Middle frontal gyrus (tissue), 1 donor: Measurements from ENCODE around the gene CLIP3.

Experiments
- DNase-seq: peaks from one replicate; pipeline ENCODE4 v3.0.0-alpha.2; 2015; ENCODE audit warnings: low spot score; ENCODE audit errors: extremely low spot score

CLIP3 gene

DNA sequence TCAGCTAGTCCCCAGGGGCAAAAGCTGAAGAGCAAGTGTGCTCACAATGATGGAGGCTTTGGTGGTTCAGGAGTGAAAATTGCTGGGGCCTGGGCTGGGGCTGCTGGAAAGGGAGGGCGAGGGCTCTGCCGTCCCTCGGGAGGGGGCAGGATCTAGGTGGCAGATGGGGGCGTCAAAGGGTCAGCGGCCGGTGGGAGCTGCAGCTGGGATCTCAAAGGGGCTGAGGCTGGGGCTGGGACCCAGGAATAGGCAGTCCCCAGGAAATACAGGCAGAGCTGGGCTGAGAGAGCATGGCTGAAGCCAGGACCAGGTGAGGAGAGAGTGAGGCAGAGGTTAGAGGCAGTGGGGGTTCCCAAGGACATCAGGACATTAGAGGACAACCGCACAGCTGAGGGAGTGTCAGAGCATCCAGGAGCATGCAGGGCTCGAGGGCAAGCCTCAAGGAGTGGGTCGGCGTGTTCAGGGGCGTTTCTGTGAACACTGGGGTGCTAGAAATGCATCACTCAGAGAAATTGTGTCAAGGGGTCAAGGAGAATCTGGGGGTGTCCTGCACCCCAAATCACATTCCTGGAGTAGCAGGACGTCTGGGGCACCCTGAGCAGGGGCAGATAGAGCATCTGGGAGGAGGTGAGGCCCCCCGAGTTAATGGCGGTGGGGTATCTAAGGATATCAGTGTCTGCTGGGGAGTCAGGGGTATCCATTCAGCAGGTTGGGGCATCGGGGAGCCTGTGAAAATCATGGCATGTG lies 22.9 kb downstream of the CLIP3 start:
- no peak for DNase-seq

DNA sequence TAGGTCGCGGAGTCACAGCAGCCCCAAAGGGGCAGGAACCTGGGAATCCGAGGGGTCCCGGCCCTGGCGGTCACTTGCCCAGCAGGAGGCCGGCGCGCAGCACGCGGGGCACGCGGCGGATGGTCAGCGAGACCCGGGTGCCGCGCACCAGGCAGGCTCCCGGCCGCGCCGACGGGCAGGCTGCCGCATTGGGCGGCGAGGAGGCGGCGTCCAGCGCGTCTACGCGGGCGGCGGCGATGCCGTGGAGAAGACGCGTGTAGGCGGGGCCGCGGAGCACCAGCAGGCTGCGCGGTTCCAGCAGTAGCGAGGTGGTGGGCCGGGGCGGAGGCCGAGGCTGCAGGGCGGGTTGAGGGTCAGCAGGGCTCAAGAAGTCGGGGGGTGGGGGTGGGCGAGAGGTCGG lies 23.5 kb downstream of the CLIP3 start:
- no peak for DNase-seq

DNA sequence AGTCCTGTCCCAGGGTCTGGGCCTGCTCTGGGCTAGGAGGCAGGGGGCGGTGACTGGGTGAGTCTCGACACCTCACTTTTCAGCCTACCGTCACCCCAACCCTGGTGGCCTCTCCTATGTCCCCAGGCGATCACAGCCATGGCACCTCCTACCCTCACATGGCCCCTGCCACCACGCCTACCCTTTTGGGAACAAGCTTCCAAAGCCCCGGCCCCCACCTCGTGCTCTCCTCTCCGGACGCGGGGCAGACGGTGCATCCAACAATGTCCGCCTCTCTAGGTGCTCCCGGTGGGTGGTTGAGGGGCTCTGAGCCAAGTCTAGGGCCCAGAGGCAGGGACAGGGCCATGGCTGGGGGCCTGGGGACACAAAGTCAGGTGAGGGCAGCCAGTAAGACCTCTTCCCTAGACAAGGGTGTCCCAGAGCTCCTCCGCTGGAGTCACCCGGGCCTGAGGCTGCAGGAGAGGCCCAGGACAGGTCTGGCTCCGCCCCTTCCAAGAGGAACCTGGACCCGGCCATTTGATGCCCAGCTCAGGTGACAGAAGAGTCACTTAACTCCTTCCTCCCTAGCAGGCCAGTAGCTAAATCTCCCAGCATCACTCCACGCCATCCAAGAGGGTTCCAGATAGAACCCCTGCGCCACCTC lies 24.2 kb downstream of the CLIP3 start, which contains the start of gene SYNE4:
SYNE4 (minus strand) TSS at position 478 of the 643 bp plus-strand sequence; CDS start at position 346, 132 bp downstream.
- DNase-seq, result no peak

DNA sequence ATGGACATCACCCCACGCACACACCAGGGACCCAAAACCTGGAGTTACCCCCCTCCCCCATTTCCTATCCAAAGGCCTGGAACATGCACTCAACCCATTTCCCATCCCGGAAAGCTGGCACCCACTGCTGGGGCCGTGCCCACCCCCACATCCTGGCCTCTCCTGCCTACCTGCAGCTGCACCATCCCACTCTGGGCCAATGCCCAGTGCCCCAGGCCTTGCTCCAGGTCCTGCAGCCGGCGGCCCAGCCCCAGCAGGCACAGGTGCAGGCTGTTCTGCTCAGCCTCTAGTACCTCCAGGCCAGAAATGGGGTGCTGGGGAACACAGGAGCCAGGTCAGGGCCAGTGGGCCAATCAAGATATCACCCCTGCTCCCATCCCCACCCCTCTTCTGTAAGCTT lies 25.7 kb downstream of the CLIP3 start:
- DNase-seq, result no peak

DNA sequence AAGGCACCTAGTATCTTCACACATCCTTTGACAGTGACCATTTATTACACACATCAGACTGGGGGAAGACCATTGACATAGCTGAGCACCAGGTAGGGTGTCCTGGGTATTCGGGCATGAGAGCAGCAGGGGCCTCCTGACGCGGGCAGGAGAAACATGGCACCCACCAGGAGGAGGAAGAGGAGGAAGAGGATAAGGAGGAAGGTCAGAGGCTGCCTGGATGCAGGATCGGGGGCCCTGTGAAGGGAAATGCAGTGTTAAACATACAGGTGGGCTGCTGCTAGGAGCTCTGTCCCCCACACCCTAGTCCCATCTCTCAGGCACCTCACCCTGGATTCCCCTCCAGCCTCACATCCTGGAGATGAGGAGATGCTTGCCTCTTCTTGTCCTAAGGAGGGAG lies 29.4 kb downstream of the CLIP3 start:
- DNase-seq, result no peak

DNA sequence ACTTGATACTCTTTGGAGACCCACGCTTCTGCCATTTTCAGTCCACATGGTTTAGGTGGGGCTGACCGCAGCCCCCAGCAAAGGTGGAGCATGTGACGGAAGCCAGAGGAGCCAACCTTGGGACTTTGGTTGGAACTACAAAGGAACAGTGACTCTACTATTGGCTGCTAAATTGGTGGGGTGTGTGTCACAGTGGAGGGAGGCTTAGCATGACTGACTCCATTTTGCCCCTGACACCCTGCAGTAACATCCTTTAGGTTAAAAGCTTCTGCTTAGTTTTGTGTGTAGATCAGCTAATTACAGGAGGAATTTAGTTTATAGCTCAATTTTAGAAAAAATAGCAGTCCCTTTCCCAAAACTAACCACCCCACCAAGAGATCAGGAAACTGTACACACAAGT lies 31.1 kb downstream of the CLIP3 start:
- no peak for DNase-seq

DNA sequence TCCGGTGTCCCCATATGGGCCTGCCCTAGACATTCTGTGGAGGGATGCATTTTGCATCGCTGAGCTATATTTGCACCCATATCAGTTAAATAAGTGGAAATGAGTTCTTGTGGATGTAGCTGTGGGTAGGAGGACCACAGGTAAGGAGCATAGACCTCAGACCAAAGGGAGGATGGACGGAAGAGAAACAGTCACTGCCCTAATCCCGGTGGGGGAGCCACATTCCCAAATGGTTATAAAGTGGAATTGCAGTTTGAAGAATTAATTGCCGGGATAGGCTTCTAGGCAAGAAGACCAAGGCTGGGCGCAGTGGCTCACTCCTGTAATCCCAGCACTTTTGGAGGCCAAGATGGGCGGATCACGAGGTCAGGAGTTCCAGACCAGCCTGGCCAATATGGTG lies 35.9 kb downstream of the CLIP3 start:
- no peak for DNase-seq

DNA sequence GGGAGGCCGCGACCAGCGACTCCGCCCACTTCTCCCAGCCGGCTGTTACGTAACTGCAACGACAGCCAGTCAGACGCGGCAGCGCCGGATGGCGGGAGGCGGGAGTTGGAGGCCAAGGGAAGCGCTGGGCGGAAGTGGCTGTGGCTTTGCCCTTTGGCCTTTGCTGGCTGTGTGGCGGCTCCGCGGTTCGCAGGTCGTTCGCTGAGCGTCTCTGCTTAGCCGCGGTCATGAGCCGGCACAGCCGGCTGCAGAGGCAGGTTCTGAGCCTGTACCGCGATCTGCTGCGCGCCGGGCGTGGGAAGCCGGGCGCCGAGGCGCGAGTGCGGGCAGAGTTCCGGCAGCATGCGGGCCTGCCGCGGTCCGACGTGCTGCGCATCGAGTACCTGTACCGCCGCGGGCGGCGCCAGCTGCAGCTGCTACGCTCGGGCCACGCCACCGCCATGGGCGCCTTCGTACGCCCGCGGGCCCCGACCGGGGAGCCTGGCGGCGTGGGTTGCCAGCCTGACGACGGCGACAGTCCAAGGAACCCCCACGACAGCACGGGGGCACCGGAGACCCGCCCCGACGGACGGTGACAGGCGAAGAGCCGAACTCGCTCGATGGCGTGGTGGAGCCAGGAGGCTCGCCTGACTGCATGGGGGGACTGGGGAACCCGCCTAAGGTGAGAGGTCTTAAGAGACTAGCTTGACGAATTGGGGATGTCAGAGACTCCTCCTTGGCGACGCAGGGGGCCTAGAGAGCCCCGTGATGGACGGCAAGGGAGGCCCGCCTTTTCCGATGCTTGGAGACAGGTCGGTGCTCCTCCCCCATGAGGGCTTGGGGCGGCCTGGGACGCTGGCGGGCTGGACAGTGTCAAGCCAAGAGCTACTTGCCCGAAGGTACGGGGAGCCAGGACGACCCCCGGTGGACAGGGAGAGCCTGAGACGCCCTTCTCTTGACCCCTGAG lies 37.4 kb downstream of the CLIP3 start, which contains the start of gene SDHAF1:
SDHAF1 (plus strand) TSS at position 141 of the 946 bp plus-strand sequence; CDS start at position 228, 87 bp downstream.
- DNase-seq, result peak; percentile 93

DNA sequence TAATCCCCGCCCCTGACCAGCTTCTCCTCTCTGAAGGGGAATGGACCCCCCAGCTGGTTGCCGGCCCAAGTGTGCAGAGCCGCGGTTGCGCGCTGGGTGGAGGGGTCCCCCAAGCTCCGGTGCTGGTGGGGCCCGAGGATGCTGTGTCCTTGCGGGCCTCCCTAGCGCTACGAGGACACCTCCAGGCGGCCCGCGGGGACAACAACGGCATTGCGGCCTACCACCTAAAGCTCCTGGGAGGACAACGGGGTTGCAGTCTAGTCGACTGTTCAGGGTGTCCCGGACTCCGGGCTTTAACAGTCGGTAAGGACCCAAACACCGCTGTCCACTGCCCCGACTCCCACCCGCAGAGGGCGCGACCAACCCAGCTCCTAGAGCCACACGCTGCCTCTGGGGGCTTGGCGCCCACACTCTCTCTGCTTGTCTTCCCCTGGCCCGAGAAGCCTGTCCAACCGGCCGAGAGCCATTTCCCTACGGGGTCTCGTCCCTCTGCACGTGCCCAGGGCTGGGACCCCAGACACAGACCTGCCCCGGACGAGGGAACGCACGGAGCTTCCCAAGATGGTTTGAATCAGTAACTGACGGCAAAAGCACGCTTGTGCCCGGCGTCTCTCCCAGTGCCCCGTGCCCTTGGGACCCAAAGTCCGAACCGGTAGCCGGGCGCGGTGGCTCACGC lies 38.6 kb downstream of the CLIP3 start:
- DNase-seq, result no peak

DNA sequence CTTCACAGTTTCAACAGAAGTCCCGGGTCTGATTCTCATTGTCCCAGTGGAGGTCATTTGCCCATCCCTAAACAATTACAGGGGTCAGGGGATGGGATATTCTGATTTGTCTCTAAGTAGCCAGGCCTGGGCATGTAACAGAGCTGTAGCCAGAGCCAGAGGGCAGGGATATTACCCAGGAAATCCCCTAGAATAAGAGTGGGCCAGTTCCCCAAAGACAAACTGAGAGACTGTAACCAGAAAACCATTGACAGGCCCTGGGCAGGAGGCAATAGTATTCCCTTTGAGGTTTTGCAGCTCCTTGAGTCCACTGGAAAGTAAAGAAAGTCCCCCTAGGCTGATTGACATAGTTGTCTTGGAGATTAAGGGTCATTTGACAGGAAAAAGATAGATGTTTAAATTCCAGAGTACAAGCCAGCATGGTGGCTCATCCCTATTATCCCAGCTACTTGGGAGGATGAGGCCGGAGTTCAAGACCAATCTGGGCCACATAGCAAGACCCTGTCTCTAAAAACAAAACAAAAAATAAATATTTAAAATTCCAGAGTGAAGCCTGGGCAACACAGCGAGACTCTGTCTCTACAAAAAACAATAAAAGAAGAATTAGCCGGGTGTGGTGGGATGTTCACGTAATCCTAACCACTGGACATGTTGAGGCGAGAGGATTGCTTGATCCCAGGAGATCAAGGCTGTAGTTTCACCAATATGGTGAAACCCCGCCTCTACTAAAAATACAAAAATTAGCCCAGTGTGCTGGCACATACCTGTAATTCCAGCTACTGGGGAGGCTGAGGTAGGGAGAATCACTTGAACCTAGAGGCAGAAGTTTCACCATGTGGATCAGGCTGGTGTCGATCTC lies 39.5 kb downstream of the CLIP3 start:
- no peak for DNase-seq

DNA sequence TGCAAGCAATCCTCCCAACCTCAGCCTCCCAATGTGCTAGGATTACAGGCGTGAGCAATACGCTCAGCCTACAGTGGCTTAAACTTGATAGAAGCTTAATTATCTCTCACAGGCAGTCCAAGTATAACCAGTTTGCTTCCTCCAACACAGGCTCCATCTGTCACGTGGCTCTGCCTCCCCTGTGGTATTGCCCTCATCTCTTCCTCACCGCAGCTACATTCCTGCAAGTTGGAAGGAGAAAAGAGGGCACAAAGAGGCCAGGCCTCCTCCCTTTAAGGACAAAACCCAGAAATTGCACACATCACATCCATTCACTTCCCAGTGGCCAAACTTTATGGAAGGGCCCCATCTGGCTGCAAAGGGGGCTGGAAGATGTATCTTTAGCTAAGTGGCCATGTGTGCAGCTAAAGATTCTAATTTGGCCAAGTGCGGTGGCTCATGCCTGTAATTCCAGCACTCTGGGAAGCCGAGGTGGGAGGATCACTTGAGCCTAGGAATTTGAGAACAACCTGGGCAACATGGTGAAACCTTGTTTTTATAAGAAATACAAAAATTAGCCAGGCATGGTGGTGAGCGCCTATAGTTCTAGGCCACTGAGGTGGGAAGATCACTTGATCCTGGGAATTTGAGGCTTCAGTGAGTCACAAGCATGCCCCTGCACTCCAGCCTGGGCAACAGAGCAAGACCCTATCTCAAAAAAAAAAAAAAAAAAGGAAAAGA lies 40.8 kb downstream of the CLIP3 start:
- no peak for DNase-seq

DNA sequence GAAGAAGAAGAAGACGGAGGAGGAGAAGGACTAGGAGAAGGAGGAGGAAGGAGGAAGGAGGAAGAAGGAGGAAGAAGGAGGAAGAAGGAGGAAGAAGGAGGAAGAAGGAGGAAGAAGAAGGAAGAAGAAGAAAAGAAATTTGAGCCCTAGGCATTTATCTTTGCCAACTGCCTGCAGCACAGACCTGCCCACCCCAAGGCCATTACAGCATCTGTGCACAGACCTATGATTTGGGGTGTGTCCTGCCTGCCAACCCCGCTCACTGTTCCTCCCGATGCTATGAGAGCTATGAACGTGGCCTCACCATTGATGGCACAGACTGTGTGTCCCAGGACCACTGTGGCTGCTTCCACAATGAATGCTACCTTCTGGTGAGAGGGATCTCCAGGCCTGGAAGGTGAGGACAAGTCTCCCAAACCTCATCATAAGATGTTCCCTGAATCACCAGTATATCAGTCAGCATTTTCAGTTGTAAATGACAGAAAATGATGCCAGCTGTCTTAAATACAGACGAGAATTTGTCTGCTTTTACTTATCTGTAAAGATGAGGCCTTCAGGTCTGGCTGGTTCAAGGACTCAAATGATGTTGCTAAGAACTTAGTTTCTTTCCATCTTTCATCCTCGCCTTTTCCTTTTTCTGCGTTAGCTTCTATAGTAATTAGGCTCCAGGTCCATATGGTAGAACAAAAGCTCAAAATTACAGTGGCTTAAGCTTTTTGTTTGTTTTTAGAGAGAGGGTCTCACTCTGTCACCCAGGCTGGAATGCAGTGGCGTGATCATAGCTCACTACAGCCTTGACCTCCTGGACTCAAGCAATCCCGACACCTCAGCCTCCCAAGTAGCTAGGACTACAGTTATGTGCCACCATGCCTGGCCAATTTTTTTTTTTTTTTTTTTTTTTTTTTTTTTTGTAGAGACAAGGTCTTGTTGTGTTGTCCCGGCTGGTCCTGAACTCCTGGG lies 41.6 kb downstream of the CLIP3 start:
- no peak for DNase-seq

DNA sequence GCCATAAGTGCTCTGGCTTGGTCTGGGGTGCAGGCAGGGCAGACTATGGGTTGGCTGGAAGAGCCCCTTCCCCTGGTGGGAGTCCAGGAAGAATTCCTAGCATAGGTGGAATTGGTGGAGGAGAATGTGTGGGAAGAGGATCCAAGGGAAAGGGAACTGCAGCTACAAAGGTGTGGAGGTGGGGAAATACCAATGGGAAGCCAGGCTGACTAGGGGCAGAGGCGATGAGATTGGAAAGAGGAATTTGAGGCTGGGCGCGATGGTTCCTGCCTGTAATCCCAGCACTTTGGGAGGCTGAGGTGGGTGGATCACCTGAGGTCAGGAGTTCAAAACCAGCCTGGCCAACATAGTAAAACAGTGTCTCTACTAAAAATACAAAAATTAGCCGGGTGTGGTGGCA lies 42.5 kb downstream of the CLIP3 start:
- no peak for DNase-seq

DNA sequence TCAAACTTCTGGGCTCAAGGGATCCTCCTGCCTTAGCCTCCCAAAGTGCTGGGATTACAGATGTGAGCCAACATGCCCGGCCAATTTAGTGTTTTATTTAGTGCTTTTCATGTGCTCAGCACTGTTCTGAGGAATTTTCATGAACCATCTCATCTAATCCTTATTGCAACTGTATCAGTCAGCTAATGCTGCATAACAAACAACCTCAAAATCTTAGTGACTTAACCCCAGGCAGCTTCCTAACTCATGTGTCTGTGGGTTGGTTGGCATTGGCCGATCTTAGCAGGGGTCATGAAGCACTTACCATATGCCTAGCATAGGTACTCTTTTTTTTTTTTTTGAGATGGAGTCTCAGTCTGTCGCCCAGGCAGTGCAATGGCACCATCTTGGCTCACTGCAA lies 43.8 kb downstream of the CLIP3 start:
- no peak for DNase-seq

DNA sequence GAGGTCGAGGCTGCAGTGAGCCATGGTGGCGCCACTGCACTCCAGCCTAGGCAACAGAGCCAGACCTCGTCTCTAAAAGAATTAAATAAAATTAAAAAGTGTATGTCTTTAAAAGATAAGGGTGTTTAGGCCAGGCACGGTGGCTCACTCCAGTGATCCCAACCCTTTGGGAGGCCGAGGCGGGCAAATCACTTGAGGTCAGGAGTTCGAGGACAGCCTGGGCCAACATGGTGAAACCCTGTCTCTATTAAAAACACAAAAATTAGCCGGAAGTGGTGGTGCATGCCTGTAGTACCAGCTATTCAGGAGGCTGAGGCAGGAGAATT lies 45.1 kb downstream of the CLIP3 start:
- DNase-seq, result no peak

DNA sequence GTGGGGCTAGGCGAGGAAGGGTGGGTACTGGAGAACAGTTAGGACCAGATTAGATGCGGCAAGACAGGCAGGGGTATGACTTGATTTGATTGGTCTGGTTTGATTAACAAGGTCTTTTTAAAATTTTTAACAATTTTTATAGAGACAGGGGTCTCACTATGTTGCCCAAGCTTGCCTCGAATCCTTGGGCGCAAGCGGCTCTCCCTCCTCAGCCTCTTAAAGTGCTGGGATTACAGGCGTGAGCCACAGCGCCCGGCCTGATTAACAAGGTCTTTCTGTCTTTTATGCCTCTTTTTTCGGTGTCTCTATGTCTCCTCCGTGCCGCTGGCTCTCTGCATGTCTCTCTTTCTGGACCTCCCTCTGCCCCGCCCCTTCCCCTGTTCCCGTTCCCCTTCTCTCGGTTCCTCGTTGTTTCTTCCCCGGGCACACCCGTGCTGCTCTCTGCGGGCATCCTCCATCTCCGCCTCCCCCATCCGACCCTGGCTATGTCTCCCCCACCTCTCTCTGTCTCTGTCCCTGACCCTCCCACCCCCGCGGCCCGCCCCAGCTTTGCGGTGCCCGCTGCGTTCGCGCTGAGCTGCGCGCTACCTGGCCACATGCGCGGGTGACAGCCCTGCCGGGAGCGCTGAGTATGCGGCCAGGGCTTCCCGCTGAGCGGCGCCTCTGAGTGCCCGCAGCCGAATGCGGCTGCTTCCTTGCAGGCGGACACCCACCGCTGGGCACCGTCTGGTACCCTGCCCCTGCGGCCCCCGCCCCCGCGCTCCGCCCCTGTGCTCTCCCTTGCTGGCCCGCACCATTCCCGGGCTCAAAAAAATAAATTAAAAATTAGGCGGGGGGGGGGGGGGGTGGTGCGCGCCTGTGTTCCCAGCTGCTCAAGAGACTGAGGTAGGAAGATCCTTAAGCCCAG lies 45.8 kb downstream of the CLIP3 start:
- DNase-seq, result no peak

DNA sequence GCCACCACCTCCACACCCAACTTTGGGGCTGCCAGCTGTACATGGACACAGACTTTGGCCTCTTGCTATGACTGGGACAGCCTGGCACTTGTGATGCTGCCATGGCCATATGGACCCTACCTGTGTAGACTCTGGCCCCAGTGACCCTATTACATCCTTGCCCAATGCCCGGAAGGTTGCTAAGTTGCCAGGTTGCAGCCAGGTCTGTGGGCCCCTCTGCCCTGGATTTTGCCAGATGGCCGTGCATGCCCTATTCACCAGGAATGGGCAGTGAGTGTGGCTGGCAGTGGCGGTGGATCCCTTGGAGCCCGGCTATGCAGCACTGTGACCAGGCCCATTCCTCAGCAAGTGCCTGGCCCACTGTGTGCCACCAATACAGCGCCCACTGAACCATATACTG lies 46.6 kb downstream of the CLIP3 start:
- DNase-seq, result no peak

DNA sequence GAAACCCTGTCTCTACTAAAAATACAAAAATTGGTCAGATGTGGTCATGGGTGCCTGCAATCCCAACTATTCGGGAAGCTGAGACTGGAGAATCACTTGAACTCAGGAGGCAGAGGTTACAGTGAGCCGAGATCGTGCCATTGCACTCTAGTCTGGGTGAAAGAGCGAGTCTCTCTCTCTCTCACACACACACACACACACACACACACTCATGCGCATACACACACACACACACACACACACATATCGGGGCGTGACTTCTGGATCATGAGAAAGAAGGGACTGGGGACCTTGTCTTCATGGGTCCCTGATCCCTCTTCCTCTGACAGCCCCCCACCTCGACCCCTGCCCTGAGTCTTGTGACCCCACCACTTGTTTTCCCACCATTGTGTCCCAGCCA lies 49.5 kb downstream of the CLIP3 start:
- no peak for DNase-seq
